ENCODE data around the gene FAM204A. TPM values are rescaled to one million over a fixed set of nuclear protein-coding genes. Genes with fewer than 3 reads are reported as not detected.

FAM204A gene
- total and polyA plus RNA-seq, 2 of the 13 experiments (the other 11 are each of a cell fraction or from before 2014, with no cell fraction given): 9.2 to 61.0 TPM

- peak overlapping the region; percentile 78 for H3K9ac ChIP-seq (ENCODE audit: insufficient read depth, low read depth, low read length)
- peak overlapping the region; percentile 90 for H2AFZ ChIP-seq (ENCODE audit: low read length)
- H3K4me2 ChIP-seq (ENCODE audit: low read depth, low read length): peak overlapping the region; percentile 80
- H3K36me3 ChIP-seq (replicated peaks in 1 of 2; ENCODE audit: control insufficient read depth in 1 of 2, insufficient read depth in 2 of 2, low read length in 2 of 2): peaks cover 0 to 3% of the 10 kb centered on the region in 2 experiments; a peak in 2 of 5 replicates
- no TSS peak for BruUV-seq (replicated peaks)
- ATAC-seq (peak; percentile 7; the same call in 2 of the 3 replicates), DNase-seq (ENCODE audit: low spot score) (peak; percentile 5), FAIRE-seq (no peak)
- ChIA-PET POLR2A (no interaction called here), CTCF (ENCODE audit: low intra/inter-chr PET ratio, low total read pairs) (no interaction called here)
- peaks cover 0 to 3% of the 10 kb centered on the region in 2 experiments; a peak in 1 of 5 replicates for H3K27me3 ChIP-seq (ENCODE audit: control insufficient read depth in 1 of 2, insufficient read depth in 2 of 2, low read length in 2 of 2)
- H4K20me1 ChIP-seq (ENCODE audit: insufficient read depth, low read length): no peaks in the 10 kb centered on the region
- no peaks in the 10 kb centered on the region for H3K9me3 ChIP-seq (ENCODE audit: low read length)
- intact Hi-C loops (cut with micrococcal nuclease; ENCODE audit: unreplicated experiment): loop anchor here (1.0 kb wide), 1 partner anchor 36 kb away; no protein-coding TSS in a partner anchor
- H3K79me2 ChIP-seq (ENCODE audit: insufficient read depth, low read length): peaks cover 14% of the 10 kb centered on the region
- 39% methylated on average over 7 of the region's 7 CpGs for WGBS (ENCODE audit: low lambda C conversion rate)
- H3K4me1 ChIP-seq (ENCODE audit: insufficient read depth, low read length): peaks cover 24% of the 10 kb centered on the region
- 0 out of 4 replicates have a peak, but pooled peaks of 1 of the 2 experiments have one; percentile 17 for TF ChIP-seq MAFK (conservative IDR thresholded peaks at IDR 0.05 in 1 of 2, IDR thresholded peaks at IDR 0.05 in 1 of 2; ENCODE audit: low read length in 2 of 2)
- TF ChIP-seq FOXO4 (CRISPR knock-in tag; conservative IDR thresholded peaks at IDR 0.05): 0 out of 2 replicates have a peak, but pooled peaks have one; percentile 29
- no peak for TF ChIP-seq SP4 (CRISPR knock-in tag; IDR thresholded peaks at IDR 0.05)
- TF ChIP-seq ZNF256 (CRISPR knock-in tag; conservative IDR thresholded peaks at IDR 0.05): no peak
- TF ChIP-seq SOX5 (CRISPR knock-in tag; IDR thresholded peaks at IDR 0.05; ENCODE audit: borderline replicate concordance): no peak
- TF ChIP-seq RBM39 (IDR thresholded peaks at IDR 0.05; ENCODE audit: low read depth, low read length, poor library complexity, severe bottlenecking): no peak
- in situ Hi-C loops (cut with HindIII; ENCODE audit: extremely low pct_ligation_motif_present, low pct_unique_long_range_greater_than_20kb): no loop called here
- H3K4me3 ChIP-seq (replicated peaks in 1 of 3; ENCODE audit: insufficient read depth in 1 of 3, low read depth in 2 of 3, low read length in 3 of 3): peak overlapping the region; percentile 77 to 84 (median 82); a peak in 5 of 6 replicates
- no peak overlapping the region for H3K27ac ChIP-seq (ENCODE audit: extremely low read length, insufficient read depth, low read length)
These were observed 505 bp upstream of the FAM204A start for GRCh38 chr10:118342638-118343020.

- no peak overlapping the region for H2AFZ ChIP-seq (ENCODE audit: low read length)
- H3K9me3 ChIP-seq (ENCODE audit: low read length): no peaks in the 10 kb centered on the region
- peaks cover 14% of the 10 kb centered on the region for H3K79me2 ChIP-seq (ENCODE audit: insufficient read depth, low read length)
- no peak for FAIRE-seq
- in situ Hi-C loops (cut with HindIII; ENCODE audit: extremely low pct_ligation_motif_present, low pct_unique_long_range_greater_than_20kb) (no loop called here), intact Hi-C loops (cut with micrococcal nuclease; ENCODE audit: unreplicated experiment) (no loop called here)
- no peaks in the 10 kb centered on the region for H3K27me3 ChIP-seq (ENCODE audit: control insufficient read depth in 1 of 2, insufficient read depth in 2 of 2, low read length in 2 of 2)
- no peak overlapping the region for H3K27ac ChIP-seq (ENCODE audit: extremely low read length, insufficient read depth, low read length)
- peaks cover 24% of the 10 kb centered on the region for H3K4me1 ChIP-seq (ENCODE audit: insufficient read depth, low read length)
- no TSS peak for BruUV-seq (replicated peaks)
- ATAC-seq: no peak
- ChIA-PET POLR2A (no interaction called here), CTCF (ENCODE audit: low intra/inter-chr PET ratio, low total read pairs) (no interaction called here)
- peak overlapping the region; percentile 64 for H3K4me2 ChIP-seq (ENCODE audit: low read depth, low read length)
- H3K9ac ChIP-seq (ENCODE audit: insufficient read depth, low read depth, low read length): no peak overlapping the region
- H3K36me3 ChIP-seq (replicated peaks in 1 of 2; ENCODE audit: control insufficient read depth in 1 of 2, insufficient read depth in 2 of 2, low read length in 2 of 2): peaks cover 5 to 9% of the 10 kb centered on the region in 2 experiments; a peak in 4 of 5 replicates
- peak overlapping the region in 1 of 3 experiments; percentile 5; a peak in 1 of 6 replicates for H3K4me3 ChIP-seq (replicated peaks in 1 of 3; ENCODE audit: insufficient read depth in 1 of 3, low read depth in 2 of 3, low read length in 3 of 3)
- no peak for DNase-seq (ENCODE audit: low spot score)
- no peaks in the 10 kb centered on the region for H4K20me1 ChIP-seq (ENCODE audit: insufficient read depth, low read length)
- TF ChIP-seq SP2 (CRISPR knock-in tag; IDR thresholded peaks at IDR 0.05) (no peak), IKZF1 (IDR thresholded peaks at IDR 0.05) (no peak), ZNF234 (CRISPR knock-in tag; conservative IDR thresholded peaks at IDR 0.05) (no peak), DMAP1 (CRISPR knock-in tag; IDR thresholded peaks at IDR 0.05) (no peak), SIX4 (CRISPR knock-in tag; IDR thresholded peaks at IDR 0.05) (no peak)
- WGBS (ENCODE audit: low lambda C conversion rate): 93% methylated on average over 2 of the region's 2 CpGs
These were observed 1.6 kb downstream of the FAM204A start for GRCh38 chr10:118340486-118340885.
